ENCODE results near the gene TMEM132C.

- TF ChIP-seq POLR2A (IDR thresholded peaks at IDR 0.05): no peak
- TF ChIP-seq, protein P1, sequence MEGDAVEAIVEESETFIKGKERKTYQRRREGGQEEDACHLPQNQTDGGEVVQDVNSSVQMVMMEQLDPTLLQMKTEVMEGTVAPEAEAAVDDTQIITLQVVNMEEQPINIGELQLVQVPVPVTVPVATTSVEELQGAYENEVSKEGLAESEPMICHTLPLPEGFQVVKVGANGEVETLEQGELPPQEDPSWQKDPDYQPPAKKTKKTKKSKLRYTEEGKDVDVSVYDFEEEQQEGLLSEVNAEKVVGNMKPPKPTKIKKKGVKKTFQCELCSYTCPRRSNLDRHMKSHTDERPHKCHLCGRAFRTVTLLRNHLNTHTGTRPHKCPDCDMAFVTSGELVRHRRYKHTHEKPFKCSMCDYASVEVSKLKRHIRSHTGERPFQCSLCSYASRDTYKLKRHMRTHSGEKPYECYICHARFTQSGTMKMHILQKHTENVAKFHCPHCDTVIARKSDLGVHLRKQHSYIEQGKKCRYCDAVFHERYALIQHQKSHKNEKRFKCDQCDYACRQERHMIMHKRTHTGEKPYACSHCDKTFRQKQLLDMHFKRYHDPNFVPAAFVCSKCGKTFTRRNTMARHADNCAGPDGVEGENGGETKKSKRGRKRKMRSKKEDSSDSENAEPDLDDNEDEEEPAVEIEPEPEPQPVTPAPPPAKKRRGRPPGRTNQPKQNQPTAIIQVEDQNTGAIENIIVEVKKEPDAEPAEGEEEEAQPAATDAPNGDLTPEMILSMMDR (IDR thresholded peaks at IDR 0.05): no peak
Observed at GRCh38 chr12:128573907-128574306, 306.9 kb downstream of the TMEM132C start.

All from right lobe of liver (tissue), 4 donors.